Activated CD8-positive, alpha-beta memory T cell treated with anti-CD3 and anti-CD28 coated beads, Interleukin-2, amount 10 ng/mL, durations not matched to agents 7 days and 5 days (primary cell): Measurements from ENCODE around the gene SAT2. TPM values are rescaled to one million over a fixed set of nuclear protein-coding genes. Genes with fewer than 3 reads are reported as not detected.

Source experiments
- ATAC-seq: fragments of 150-1000 bp; cut with Tn5 transposase; one replicate; pipeline ENCODE4 v1.10.0; 2021; ENCODE audit warnings: moderate library complexity
- CTCF ChIA-PET: fragments of 350-600 bp; sonication (Branson Sonifier 250); formaldehyde crosslinking; loops from one replicate; lab custom pipeline; 2021; ENCODE audit warnings: antibody characterized with exemption; lab: Charles Lee
- DNase-seq: peaks from one replicate; pipeline ENCODE4 v3.0.0-alpha.2; 2020
- H3K27ac Mint-ChIP-seq: one replicate; pipeline ENCODE4 v1.8.0; 2021; ENCODE audit warnings: mild to moderate bottlenecking, mixed read lengths
- H3K27me3 Mint-ChIP-seq: one replicate; pipeline ENCODE4 v1.8.0; 2021; ENCODE audit warnings: mixed read lengths
- H3K36me3 Mint-ChIP-seq: one replicate; pipeline ENCODE4 v1.8.0; 2021; ENCODE audit warnings: mild to moderate bottlenecking, mixed read lengths
- H3K4me1 Mint-ChIP-seq: one replicate; pipeline ENCODE4 v1.8.0; 2021; ENCODE audit warnings: mixed read lengths
- H3K4me3 Mint-ChIP-seq: one replicate; pipeline ENCODE4 v1.8.0; 2021; ENCODE audit warnings: mild to moderate bottlenecking, moderate library complexity, mixed read lengths
- H3K9me3 Mint-ChIP-seq: one replicate; pipeline ENCODE4 v1.8.0; 2022; ENCODE audit warnings: low read depth, mixed read lengths
- total RNA-seq, 2 experiments: library from RNA; stranded (reverse); gene quantifications; one replicate each; pipeline ENCODE4 v1.2.3, GENCODE V29; 2021

SAT2 gene
- total RNA-seq = 10 to 100 TPM; 21.5 to 28.0 TPM

DNA sequence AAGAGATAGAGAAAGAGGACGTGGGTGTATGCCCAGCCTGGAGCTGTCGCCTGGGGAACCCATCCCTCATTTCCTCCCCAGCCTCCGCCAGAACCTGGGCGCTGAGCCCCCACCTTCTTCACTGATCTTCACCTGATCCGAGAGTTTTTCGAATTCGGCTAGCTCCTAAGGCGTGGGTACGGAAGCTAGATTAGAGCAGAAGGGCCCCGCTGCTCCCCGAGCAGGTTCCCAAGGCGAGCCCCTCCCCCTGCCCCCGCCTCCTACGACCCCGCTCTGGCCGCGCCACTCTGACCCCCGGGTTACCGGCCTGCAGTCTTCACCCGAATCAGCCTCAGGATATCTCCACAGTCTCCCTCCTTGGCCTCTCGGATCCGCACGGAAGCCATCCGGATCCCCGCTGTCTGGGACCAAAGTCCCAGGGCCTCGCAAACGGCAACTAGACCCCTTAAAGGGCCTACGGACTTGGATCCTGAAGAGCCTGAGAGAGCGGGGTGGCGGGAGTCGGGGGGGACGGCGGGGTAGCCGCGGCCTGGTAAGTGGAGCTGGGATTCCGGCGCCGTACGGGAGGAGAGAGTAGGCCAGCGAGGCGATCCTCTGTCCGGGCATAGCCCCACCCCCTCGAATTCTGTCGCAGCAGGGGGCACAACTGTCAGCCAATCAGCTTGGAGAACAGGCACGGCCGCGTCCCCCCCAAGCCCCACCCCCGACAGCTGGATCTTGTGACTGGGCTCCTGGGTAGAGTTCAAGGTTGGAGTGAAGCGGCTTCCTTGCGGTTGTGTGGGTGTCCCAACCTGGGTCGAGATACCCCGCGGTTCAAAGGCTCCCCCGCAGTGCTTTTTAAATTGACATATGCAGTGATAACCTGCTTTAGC lies at the start of gene SAT2:
SAT2 (minus strand) TSS at position 572 of the 872 bp plus-strand sequence; CDS start at position 386, 186 bp downstream.
- H3K9me3 Mint-ChIP-seq = no peaks in the 10 kb centered on the region

DNA sequence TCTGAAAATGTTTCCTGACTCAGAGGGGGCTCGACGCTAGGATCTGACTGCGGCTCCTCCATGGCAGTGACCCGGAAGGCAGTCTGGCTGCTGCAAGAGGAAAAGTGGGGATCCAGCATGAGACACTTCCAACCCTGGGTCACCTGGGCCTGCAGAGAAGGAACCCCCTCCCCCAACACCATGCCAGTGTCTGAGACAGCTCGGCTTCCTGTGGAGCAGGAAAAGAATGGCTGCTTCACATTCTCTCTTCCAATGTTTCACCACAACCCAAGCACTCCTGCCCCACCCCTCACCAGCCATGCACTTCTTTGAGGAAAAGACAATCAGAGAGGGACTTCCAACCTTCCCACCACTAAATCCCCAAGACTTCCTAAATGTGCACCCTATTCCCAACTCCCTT lies 48.9 kb upstream of the SAT2 start:
- H3K27ac Mint-ChIP-seq = no peak overlapping the region
- ATAC-seq (no peak), DNase-seq (no peak)
- H3K27me3 Mint-ChIP-seq = no peaks in the 10 kb centered on the region
- peaks cover 7% of the 10 kb centered on the region for H3K9me3 Mint-ChIP-seq
- H3K4me1 Mint-ChIP-seq = no peaks in the 10 kb centered on the region
- no peak overlapping the region for H3K4me3 Mint-ChIP-seq
- CTCF ChIA-PET = interaction anchor here (7.1 kb wide), 1 partner anchor 10 kb away, joined by 54 read pairs; the partner anchor contains the start of genes TP53 and WRAP53
- H3K36me3 Mint-ChIP-seq = peaks cover 48% of the 10 kb centered on the region

More for the DNA sequence above, at the start of gene SAT2:
- DNase-seq = peak; percentile 95
- ATAC-seq = peak; percentile 98
- Mint-ChIP-seq H3K27ac (peak within 1 kb of the TSS; percentile 70), H3K4me3 (peak within 1 kb of the TSS; percentile 86), H3K4me1 (peaks cover 14% of the 10 kb centered on the region), H3K36me3 (peaks cover 2% of the 10 kb centered on the region), H3K27me3 (no peaks in the 10 kb centered on the region)
- CTCF ChIA-PET = interaction anchor here (0.6 to 4.4 kb wide), 12 partner anchors 9 to 624 kb away, joined by 3 to 43 read pairs (median 4); partner anchors contain the start of genes ATP1B2, FXR2, SOX15 and TP53

DNA sequence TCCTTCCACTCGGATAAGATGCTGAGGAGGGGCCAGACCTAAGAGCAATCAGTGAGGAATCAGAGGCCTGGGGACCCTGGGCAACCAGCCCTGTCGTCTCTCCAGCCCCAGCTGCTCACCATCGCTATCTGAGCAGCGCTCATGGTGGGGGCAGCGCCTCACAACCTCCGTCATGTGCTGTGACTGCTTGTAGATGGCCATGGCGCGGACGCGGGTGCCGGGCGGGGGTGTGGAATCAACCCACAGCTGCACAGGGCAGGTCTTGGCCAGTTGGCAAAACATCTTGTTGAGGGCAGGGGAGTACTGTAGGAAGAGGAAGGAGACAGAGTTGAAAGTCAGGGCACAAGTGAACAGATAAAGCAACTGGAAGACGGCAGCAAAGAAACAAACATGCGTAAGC lies 47.3 kb upstream of the SAT2 start:
- H3K36me3 Mint-ChIP-seq = peaks cover 56% of the 10 kb centered on the region

DNA sequence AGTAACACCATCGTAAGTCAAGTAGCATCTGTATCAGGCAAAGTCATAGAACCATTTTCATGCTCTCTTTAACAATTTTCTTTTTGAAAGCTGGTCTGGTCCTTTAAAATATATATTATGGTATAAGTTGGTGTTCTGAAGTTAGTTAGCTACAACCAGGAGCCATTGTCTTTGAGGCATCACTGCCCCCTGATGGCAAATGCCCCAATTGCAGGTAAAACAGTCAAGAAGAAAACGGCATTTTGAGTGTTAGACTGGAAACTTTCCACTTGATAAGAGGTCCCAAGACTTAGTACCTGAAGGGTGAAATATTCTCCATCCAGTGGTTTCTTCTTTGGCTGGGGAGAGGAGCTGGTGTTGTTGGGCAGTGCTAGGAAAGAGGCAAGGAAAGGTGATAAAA lies 45.6 kb upstream of the SAT2 start:
- peak; percentile 55 for DNase-seq

More for the DNA sequence above, 47.3 kb upstream of the SAT2 start:
- no peak for DNase-seq
- no peak for ATAC-seq
- Mint-ChIP-seq H3K27ac (no peak overlapping the region), H3K4me3 (no peak overlapping the region), H3K9me3 (peaks cover 7% of the 10 kb centered on the region), H3K27me3 (no peaks in the 10 kb centered on the region), H3K4me1 (no peaks in the 10 kb centered on the region)
- CTCF ChIA-PET = interaction anchor here (7.1 kb wide), 1 partner anchor 12 kb away, joined by 54 read pairs; the partner anchor contains the start of genes TP53 and WRAP53

DNA sequence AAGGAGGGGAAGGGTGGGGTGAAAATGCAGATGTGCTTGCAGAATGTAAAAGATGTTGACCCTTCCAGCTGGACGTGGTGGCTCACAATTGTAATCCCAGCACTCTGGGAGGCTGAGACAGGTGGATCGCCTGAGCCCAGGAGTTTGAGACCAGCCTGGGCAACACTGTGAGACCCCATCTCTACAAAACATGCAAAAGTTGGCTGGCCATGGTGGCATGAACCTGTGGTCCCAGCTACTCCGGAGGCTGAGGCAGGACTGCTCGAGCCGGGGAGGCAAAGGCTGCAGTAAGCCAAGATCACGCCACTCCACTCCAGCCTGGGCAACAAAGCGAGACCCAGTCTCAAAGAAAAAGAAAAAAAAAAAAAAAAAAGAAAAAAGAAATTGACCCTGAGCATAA lies 40.9 kb upstream of the SAT2 start:
- Mint-ChIP-seq H3K36me3 (peaks cover 33% of the 10 kb centered on the region), H3K4me1 (no peaks in the 10 kb centered on the region), H3K27me3 (no peaks in the 10 kb centered on the region), H3K27ac (no peak overlapping the region), H3K9me3 (peaks cover 2% of the 10 kb centered on the region), H3K4me3 (no peak overlapping the region)
- CTCF ChIA-PET = interaction anchor here (2.2 kb wide), 1 partner anchor 19 kb away, joined by 6 read pairs; the partner anchor contains the start of gene WRAP53
- ATAC-seq (no peak), DNase-seq (no peak)

More for the DNA sequence above, 45.6 kb upstream of the SAT2 start:
- no peak for ATAC-seq
- Mint-ChIP-seq H3K4me3 (no peak overlapping the region), H3K4me1 (no peaks in the 10 kb centered on the region), H3K27me3 (no peaks in the 10 kb centered on the region), H3K27ac (no peak overlapping the region), H3K9me3 (peaks cover 7% of the 10 kb centered on the region), H3K36me3 (peaks cover 62% of the 10 kb centered on the region)
- CTCF ChIA-PET = interaction anchor here (0.7 to 7.1 kb wide), 10 partner anchors 13 to 318 kb away, joined by 3 to 54 read pairs (median 3); partner anchors contain the start of genes ATP1B2, SAT2, TP53 and WRAP53

DNA sequence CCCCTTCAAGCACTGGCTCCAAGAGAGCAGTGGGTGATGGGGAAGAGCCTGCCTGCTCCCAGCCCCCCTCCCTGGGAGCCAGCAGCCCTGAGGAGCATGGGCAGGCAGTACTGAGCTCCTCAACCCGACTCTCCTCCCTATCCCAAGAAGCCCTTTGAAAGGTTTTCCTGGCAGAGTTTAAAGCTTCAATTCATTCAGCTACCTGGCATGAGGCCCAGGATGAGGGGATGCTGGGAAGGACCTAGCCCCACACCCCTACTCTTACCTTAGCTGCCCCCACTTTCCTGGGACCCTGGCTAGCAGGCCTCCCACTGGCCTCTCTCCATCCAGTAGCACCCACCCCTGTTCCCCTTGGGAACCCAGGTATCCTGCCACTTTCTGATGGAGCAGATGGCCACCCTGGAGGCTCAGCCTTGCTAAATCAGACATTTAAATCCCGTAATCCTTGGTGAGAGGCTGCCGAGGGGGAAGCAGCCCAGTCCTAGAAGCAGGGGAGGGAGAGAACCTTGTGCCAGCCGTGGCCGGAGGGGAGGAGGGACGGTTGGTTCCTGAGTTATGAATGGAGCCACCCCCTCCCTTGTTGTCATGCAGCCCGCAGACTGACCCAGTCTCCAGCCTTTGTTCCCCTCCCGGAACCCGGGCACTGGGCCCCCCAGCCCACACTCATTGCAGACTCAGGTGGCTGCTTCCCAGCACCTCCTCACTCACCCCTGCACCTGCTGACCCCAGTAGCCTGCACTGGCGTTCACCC lies 40.2 kb upstream of the SAT2 start:
- H3K27me3 Mint-ChIP-seq = no peaks in the 10 kb centered on the region
- H3K27ac Mint-ChIP-seq = no peak overlapping the region
- H3K9me3 Mint-ChIP-seq = no peaks in the 10 kb centered on the region
- CTCF ChIA-PET = interaction anchor here (0.8 to 2.2 kb wide), 4 partner anchors 11 to 53 kb away, joined by 3 to 6 read pairs (median 4); partner anchors contain the start of gene WRAP53
- H3K4me1 Mint-ChIP-seq = no peaks in the 10 kb centered on the region
- no peak for ATAC-seq
- no peak overlapping the region for H3K4me3 Mint-ChIP-seq
- H3K36me3 Mint-ChIP-seq = peaks cover 27% of the 10 kb centered on the region
- no peak for DNase-seq

DNA sequence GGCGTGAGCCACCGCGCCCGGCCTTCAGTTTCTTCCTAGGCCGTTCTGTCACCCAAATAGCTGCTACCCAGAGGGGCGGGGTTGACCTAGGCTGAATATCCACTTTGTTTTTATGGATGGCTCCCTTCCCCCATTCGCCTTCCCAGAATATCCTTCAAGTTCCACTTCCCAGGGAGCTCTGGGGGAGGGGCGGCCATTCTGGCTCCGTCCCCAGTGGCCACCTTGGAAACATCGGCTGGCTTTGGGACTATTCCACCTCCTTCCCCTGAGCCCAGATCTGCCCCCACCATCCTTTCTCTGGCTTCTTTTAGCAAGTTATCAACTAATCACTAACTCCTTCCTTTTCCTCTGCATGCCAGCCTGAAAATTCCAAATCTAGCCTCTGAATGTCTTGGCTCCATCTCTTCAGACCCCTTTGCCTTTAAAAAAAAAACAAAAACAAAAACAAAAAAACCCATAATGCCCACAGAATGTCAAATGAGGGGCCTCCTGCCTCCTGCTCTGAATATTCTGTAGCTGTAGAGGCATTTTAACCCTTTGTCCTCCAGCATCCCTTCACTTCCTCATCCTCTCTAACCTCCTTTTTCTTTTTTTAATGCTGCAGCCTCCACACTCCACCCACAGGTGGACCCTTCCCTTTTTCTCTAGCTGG lies 29.5 kb upstream of the SAT2 start:
- no peak for ATAC-seq
- no peaks in the 10 kb centered on the region for H3K36me3 Mint-ChIP-seq
- no peak for DNase-seq
- H3K27ac Mint-ChIP-seq = no peak overlapping the region
- CTCF ChIA-PET = interaction anchor here (0.7 to 1.1 kb wide), 4 partner anchors 10 to 104 kb away, joined by 3 to 5 read pairs (median 3); no protein-coding TSS in a partner anchor
- H3K9me3 Mint-ChIP-seq = no peaks in the 10 kb centered on the region
- no peaks in the 10 kb centered on the region for H3K4me1 Mint-ChIP-seq
- H3K4me3 Mint-ChIP-seq = no peak overlapping the region
- H3K27me3 Mint-ChIP-seq = peaks cover 23% of the 10 kb centered on the region

DNA sequence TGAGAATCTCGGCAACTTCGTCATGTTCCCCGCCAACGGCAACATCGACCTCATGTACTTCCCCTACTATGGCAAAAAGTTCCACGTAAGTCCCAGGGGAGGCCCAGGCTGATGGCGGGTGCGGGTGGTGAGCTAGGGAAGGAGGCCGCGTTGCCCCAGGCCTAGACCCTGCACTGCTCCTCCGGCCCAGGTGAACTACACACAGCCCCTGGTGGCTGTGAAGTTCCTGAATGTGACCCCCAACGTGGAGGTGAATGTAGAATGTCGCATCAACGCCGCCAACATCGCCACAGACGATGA lies 27.9 kb upstream of the SAT2 start:
- H3K27ac Mint-ChIP-seq = no peak overlapping the region
- DNase-seq = no peak
- H3K4me1 Mint-ChIP-seq = peaks cover 8% of the 10 kb centered on the region
- ATAC-seq = no peak
- no peak overlapping the region for H3K4me3 Mint-ChIP-seq
- no peaks in the 10 kb centered on the region for H3K9me3 Mint-ChIP-seq
- H3K36me3 Mint-ChIP-seq = no peaks in the 10 kb centered on the region
- CTCF ChIA-PET = interaction anchor here (1.2 kb wide), 1 partner anchor 31 kb away, joined by 6 read pairs; no protein-coding TSS in a partner anchor
- H3K27me3 Mint-ChIP-seq = peaks cover 35% of the 10 kb centered on the region

DNA sequence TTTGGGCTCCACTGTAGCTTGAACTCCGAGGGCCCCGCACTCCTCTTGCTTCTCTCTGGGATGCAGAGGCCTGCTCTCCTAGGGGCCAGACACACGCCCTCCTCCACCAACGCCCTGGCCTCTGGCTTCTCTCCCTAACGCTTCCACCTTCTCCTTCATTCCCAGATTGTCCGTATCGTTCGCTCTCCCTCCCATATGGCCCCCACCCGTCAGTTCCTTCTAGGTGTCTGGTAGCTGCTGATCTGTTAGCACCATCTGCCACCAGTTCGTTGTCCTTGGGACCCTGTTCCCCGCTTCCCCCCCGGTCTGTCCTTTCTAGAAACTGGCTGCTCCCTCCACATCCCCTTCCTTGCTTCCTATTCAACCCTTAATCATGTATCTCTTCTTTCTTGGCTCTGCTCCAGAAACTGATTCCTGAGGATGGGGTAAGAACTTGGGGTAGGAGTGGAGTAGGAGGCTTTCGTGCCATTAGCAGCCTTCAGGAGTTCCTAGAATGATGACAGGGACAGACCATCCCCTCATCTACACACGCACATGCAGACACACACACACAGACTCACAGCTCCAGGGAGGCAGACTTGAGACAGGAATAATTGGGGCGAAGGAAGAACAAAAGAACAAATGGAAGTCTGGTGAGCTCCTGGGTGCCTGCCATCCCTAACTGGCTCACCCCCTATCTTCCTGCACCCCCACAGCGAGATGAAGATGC lies 27.4 kb upstream of the SAT2 start:
- Mint-ChIP-seq H3K9me3 (no peaks in the 10 kb centered on the region), H3K4me3 (no peak overlapping the region), H3K4me1 (peaks cover 13% of the 10 kb centered on the region), H3K27me3 (peaks cover 40% of the 10 kb centered on the region), H3K27ac (no peak overlapping the region), H3K36me3 (no peaks in the 10 kb centered on the region)
- CTCF ChIA-PET = interaction anchor here (1.2 to 2.5 kb wide), 2 partner anchors 18 to 30 kb away, joined by 6 to 13 read pairs; no protein-coding TSS in a partner anchor
- ATAC-seq (no peak), DNase-seq (no peak)

DNA sequence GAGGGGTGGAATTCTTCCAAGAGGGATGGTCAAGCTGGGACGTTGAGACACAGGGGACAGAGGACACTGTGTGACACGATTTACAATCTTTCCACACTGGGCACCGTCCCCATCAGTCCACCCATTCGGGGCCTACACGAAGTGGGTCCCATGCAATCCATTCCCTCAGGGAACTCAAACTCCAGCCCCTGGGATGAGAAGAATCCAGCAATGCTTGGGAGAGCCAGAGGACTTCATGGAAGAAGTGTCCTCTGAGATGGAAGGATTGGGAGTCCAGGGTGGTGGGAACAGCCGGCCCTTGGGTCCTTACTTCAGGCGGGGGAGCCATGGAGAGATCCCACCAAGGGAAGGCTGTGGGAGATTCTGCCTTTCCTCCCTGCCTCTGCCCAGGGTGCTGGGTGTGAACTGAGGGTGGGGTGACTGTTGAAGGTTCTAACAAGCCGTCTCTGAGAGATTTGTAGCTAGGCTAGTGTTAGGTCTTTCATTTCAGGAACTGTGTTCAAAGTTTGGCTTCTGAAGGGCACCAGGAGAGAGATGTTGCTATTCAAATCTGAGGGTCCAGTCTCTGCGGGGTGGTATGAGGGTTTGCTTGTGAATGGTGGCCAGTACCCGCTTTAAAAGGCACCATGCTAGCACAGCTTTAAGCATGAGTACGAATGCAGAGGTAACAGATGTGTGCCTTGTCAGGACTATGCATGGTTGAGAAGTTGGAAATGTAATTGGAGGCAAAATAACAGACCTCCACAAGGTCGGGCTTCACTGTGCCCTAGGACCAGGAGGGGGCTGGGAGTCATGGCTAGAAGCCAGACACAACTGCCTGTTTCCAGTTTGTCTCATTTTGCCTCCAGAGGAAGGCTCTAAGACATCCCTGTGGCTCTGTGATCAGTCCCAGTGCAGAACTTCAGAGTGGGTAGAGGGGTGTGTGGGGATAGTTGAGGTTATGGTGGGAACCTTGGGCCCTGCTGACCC lies 25.1 kb upstream of the SAT2 start:
- Mint-ChIP-seq H3K27ac (no peak overlapping the region), H3K4me1 (peaks cover 16% of the 10 kb centered on the region), H3K4me3 (no peak overlapping the region), H3K9me3 (no peaks in the 10 kb centered on the region), H3K36me3 (no peaks in the 10 kb centered on the region), H3K27me3 (peaks cover 55% of the 10 kb centered on the region)
- no peak for DNase-seq
- CTCF ChIA-PET = interaction anchor here (1.5 to 2.5 kb wide), 2 partner anchors 20 kb away, joined by 3 to 13 read pairs; no protein-coding TSS in a partner anchor
- ATAC-seq = no peak

DNA sequence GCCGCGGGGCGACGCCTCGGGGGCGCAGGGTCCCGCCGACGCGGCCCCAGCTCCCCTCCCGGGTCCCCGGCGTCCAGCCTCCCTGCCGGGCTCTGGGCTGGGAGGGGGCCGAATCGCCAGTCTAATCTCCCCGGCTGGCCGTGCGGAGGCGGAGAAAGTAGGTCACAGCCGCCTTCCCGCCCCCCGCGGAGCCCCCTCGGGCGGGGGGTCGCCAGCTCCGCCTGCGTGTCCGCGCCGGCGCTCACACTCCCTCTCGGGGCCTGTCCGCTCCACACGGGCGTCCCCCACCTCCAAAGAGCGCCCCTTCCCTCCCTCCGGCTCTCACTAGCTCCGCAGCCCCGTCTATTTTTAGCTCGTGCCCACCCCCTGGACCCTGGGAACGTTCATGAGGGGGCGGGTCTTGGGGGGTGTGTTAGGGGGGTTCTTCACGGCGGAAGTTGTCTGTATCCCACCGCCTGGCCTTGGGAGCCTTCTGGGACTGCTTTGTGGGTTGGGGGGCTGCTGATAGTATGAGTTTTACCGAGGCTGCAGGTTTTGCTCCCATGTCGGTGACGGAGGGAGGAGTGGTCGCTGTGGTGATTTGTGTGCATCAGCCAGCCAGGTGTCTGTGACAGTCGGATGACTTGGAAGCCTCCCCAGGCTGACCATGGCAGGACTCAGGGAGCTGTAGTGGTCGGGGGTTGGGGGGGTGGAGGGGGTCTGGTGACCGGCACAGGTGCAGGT lies 24.2 kb upstream of the SAT2 start:
- no peak for DNase-seq
- no peak for ATAC-seq
- H3K9me3 Mint-ChIP-seq = no peaks in the 10 kb centered on the region
- CTCF ChIA-PET = interaction anchor here (0.8 to 1.6 kb wide), 2 partner anchors 34 to 36 kb away, joined by 3 to 8 read pairs; partner anchors contain the start of gene TP53
- H3K36me3 Mint-ChIP-seq = no peaks in the 10 kb centered on the region
- peaks cover 55% of the 10 kb centered on the region for H3K27me3 Mint-ChIP-seq
- no peak overlapping the region for H3K27ac Mint-ChIP-seq
- peaks cover 16% of the 10 kb centered on the region for H3K4me1 Mint-ChIP-seq
- H3K4me3 Mint-ChIP-seq = no peak overlapping the region
